HL-60 (cell line): ENCODE results near the gene ADGRF4.

Source experiments
- GABPA ChIP-seq: IDR thresholded peaks from 2 replicates; pipeline ENCODE4 v1.6.1; 2012; ENCODE audit warnings: low read depth
- POLR2AphosphoS5 ChIP-seq: IDR thresholded peaks from 2 replicates; pipeline ENCODE4 v1.6.1; 2012; ENCODE audit warnings: low read depth
- TF ChIP-seq, protein P1 (sequence below): IDR thresholded peaks from 2 replicates; pipeline ENCODE4 v1.6.1; 2012; ENCODE audit warnings: low read depth; ENCODE audit not compliant: insufficient replicate concordance
- TF ChIP-seq, protein P2 (sequence below): IDR thresholded peaks from one replicate; pipeline ENCODE4 v1.5.1; 2011; ENCODE audit warnings: low read length, control low read depth, inconsistent platforms; ENCODE audit not compliant: insufficient read depth

DNA sequence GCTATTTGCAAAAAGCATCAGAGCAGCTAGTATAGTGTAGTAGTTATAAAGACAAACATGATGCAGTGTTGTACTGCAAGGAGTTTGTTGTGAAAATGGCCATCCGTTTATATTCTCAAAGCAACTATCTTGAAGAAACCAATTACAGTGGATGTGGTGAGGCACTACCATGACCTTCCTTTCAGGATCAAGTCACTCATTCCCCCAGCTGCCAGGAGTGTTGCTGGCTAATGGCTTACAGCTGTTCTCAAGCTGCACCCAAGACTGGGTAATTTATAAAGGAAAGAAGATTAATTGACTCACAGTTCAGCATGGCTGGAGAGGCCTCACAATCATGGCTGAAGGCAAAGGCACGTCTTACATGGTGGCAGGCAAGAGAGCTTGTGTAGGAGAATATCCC is 29.0 kb downstream of the ADGRF4 start:
- no peak for TF ChIP-seq POLR2AphosphoS5
- TF ChIP-seq, protein P1, sequence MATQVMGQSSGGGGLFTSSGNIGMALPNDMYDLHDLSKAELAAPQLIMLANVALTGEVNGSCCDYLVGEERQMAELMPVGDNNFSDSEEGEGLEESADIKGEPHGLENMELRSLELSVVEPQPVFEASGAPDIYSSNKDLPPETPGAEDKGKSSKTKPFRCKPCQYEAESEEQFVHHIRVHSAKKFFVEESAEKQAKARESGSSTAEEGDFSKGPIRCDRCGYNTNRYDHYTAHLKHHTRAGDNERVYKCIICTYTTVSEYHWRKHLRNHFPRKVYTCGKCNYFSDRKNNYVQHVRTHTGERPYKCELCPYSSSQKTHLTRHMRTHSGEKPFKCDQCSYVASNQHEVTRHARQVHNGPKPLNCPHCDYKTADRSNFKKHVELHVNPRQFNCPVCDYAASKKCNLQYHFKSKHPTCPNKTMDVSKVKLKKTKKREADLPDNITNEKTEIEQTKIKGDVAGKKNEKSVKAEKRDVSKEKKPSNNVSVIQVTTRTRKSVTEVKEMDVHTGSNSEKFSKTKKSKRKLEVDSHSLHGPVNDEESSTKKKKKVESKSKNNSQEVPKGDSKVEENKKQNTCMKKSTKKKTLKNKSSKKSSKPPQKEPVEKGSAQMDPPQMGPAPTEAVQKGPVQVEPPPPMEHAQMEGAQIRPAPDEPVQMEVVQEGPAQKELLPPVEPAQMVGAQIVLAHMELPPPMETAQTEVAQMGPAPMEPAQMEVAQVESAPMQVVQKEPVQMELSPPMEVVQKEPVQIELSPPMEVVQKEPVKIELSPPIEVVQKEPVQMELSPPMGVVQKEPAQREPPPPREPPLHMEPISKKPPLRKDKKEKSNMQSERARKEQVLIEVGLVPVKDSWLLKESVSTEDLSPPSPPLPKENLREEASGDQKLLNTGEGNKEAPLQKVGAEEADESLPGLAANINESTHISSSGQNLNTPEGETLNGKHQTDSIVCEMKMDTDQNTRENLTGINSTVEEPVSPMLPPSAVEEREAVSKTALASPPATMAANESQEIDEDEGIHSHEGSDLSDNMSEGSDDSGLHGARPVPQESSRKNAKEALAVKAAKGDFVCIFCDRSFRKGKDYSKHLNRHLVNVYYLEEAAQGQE = no peak
- TF ChIP-seq, protein P2, sequence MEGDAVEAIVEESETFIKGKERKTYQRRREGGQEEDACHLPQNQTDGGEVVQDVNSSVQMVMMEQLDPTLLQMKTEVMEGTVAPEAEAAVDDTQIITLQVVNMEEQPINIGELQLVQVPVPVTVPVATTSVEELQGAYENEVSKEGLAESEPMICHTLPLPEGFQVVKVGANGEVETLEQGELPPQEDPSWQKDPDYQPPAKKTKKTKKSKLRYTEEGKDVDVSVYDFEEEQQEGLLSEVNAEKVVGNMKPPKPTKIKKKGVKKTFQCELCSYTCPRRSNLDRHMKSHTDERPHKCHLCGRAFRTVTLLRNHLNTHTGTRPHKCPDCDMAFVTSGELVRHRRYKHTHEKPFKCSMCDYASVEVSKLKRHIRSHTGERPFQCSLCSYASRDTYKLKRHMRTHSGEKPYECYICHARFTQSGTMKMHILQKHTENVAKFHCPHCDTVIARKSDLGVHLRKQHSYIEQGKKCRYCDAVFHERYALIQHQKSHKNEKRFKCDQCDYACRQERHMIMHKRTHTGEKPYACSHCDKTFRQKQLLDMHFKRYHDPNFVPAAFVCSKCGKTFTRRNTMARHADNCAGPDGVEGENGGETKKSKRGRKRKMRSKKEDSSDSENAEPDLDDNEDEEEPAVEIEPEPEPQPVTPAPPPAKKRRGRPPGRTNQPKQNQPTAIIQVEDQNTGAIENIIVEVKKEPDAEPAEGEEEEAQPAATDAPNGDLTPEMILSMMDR = no peak
- TF ChIP-seq GABPA = no peak
